ENCODE data around the gene DUOXA1. TPM values are rescaled to one million over a fixed set of nuclear protein-coding genes. Genes with fewer than 3 reads are reported as not detected.

Gene DUOXA1
- total RNA-seq, 1 donor from 2014 or later: 14.4 TPM

GRCh38 chr15:45130291-45131000 is 767 bp upstream of the DUOXA1 start:
- DNase-seq: no peak

GRCh38 chr15:45128971-45129639 is 574 bp downstream of the DUOXA1 start:
- DNase-seq: no peak

GRCh38 chr15:45126535-45127158 is 3.0 kb downstream of the DUOXA1 start:
- no peak for DNase-seq

- DNase-seq: no peak
Observed at GRCh38 chr15:45123397-45123796, 6.3 kb downstream of the DUOXA1 start.

- DNase-seq: no peak
Observed at GRCh38 chr15:45122719-45123118, 7.0 kb downstream of the DUOXA1 start.

- no peak for DNase-seq
Observed at GRCh38 chr15:45121706-45122417, 7.8 kb downstream of the DUOXA1 start.

GRCh38 chr15:45121020-45121419 is 8.7 kb downstream of the DUOXA1 start:
- no peak for DNase-seq

- DNase-seq: no peak
Observed at GRCh38 chr15:45120081-45120972, 9.4 kb downstream of the DUOXA1 start.

GRCh38 chr15:45118996-45119395 is 10.7 kb downstream of the DUOXA1 start:
- no peak for DNase-seq

- peak; percentile 81 for DNase-seq
Observed at GRCh38 chr15:45118131-45118588, 11.5 kb downstream of the DUOXA1 start.

GRCh38 chr15:45117308-45118130 is 12.2 kb downstream of the DUOXA1 start:
- no peak for DNase-seq

- DNase-seq: no peak
Observed at GRCh38 chr15:45116482-45117307, 13.0 kb downstream of the DUOXA1 start.

GRCh38 chr15:45116006-45116481 is 13.6 kb downstream of the DUOXA1 start:
- DNase-seq: no peak

- no peak for DNase-seq
Observed at GRCh38 chr15:45115312-45115820, 14.3 kb downstream of the DUOXA1 start.

GRCh38 chr15:45114751-45115085 is 15.0 kb downstream of the DUOXA1 start:
- DNase-seq: no peak

- no peak for DNase-seq
Observed at GRCh38 chr15:45114076-45114750, 15.5 kb downstream of the DUOXA1 start, which contains the start of the genes DUOX2 and DUOXA2. TSS of gene DUOX2 (minus strand) at chr15:45114172. CDS start at chr15:45113411, 761 bp downstream. TSS of gene DUOXA2 (plus strand) at chr15:45114326. CDS start at chr15:45114606, 280 bp downstream.

- no peak for DNase-seq
Observed at GRCh38 chr15:45113380-45113990, 16.2 kb downstream of the DUOXA1 start.

Measured in skin of body (tissue), 2 donors.